H54 (cell line): ENCODE data around the gene DCUN1D3.
"Not testable (repeated sequence)": the region's sequence is repeated elsewhere in the genome, so short reads cannot be mapped to it uniquely, and the experiment has no call there.

Experiments
- DNase-seq: peaks from one replicate; pipeline ENCODE4 v3.0.0; 2011; ENCODE audit warnings: low spot score, mixed read lengths; ENCODE audit not compliant: insufficient read length
- FAIRE-seq: peaks from 3 replicates; lab custom pipeline; 2011; peaks lifted over from hg19 to GRCh38; lab: Jason Lieb, UNC
- POLR2A ChIP-seq: IDR thresholded peaks from 2 replicates; pipeline ENCODE4 v1.6.1; 2011; ENCODE audit warnings: low read depth, mild to moderate bottlenecking, low read length

DCUN1D3 gene

GRCh38 chr16:20931066-20931600 lies 31.0 kb upstream of the DCUN1D3 start:
- DNase-seq (no peak), FAIRE-seq (no peak)
- TF ChIP-seq POLR2A, result no peak

GRCh38 chr16:20930365-20930690 lies 30.2 kb upstream of the DCUN1D3 start:
- no peak for TF ChIP-seq POLR2A
- FAIRE-seq (no peak), DNase-seq (no peak)

GRCh38 chr16:20929676-20930364 lies 29.7 kb upstream of the DCUN1D3 start:
- not testable (repeated sequence) for DNase-seq, FAIRE-seq

- FAIRE-seq, result no peak
- no peak for DNase-seq
- no peak for TF ChIP-seq POLR2A
Observed at GRCh38 chr16:20928774-20929411, 28.7 kb upstream of the DCUN1D3 start.

- FAIRE-seq, result no peak
- TF ChIP-seq POLR2A, result no peak
- no peak for DNase-seq
Observed at GRCh38 chr16:20925751-20926150, 25.6 kb upstream of the DCUN1D3 start.

GRCh38 chr16:20923876-20924275 lies 23.7 kb upstream of the DCUN1D3 start:
- no peak for FAIRE-seq
- TF ChIP-seq POLR2A, result no peak
- no peak for DNase-seq

GRCh38 chr16:20920799-20921198 lies 20.6 kb upstream of the DCUN1D3 start:
- no peak for DNase-seq
- FAIRE-seq, result no peak
- no peak for TF ChIP-seq POLR2A

GRCh38 chr16:20920091-20920490 lies 19.9 kb upstream of the DCUN1D3 start:
- DNase-seq (no peak), FAIRE-seq (no peak)
- TF ChIP-seq POLR2A, result no peak

GRCh38 chr16:20918486-20919239 lies 18.5 kb upstream of the DCUN1D3 start:
- DNase-seq, result no peak
- FAIRE-seq, result no peak

GRCh38 chr16:20916942-20917341 lies 16.8 kb upstream of the DCUN1D3 start:
- DNase-seq (no peak), FAIRE-seq (no peak)
- no peak for TF ChIP-seq POLR2A

More at GRCh38 chr16:20918486-20919239, 18.5 kb upstream of the DCUN1D3 start:
- no peak for TF ChIP-seq POLR2A

- DNase-seq (no peak), FAIRE-seq (no peak)
- TF ChIP-seq POLR2A, result no peak
Observed at GRCh38 chr16:20916289-20916688, 16.1 kb upstream of the DCUN1D3 start.

- no peak for TF ChIP-seq POLR2A
- FAIRE-seq, result peak; percentile 30
- no peak for DNase-seq
Observed at GRCh38 chr16:20911361-20911760, 11.2 kb upstream of the DCUN1D3 start.

- peak; percentile 68 for FAIRE-seq
Observed at GRCh38 chr16:20910781-20911321, 10.7 kb upstream of the DCUN1D3 start.

More at GRCh38 chr16:20910781-20911321, 10.7 kb upstream of the DCUN1D3 start:
- no peak for DNase-seq
- TF ChIP-seq POLR2A, result no peak
